Measurements from ENCODE around the gene NIPAL3.

DNA sequence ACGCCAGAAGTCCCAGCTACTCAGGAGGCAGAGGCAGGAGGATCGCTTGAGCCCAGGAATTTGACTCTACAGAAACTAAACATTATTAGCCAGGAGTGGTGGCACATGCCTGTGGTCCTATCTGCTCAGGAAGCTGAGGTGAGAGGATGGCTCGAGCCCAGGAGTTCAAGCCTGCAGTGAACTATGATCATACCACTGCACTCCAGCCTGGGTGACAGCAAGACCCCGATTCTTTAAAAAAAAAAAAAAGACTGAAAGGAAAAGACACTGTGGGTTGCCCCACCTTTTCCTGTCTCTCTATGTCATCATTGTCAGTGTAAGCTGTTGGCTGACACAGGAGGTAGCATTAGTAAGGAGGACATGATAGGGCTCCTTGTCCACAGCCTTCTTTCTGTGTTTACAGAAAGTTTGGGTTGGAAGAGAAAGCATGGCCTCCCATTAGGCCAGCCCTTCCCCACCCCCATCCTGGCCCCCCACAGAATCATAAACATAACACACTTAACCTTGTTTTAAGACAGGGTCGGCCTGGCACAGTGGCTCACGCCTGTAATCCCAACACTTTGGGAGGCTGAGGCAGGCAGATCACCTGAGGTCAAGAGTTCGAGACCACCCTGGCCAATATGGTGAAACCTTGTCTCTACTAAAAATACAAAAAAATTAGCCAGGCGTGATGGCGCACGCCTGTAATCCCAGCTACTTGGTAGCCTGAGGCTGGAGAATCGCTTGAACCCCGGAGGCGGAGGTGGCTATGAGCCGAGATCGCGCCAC, 66.4 kb downstream of the NIPAL3 start:
- no peak for TF ChIP-seq POLR2A (IDR thresholded peaks at IDR 0.05; ENCODE audit: low read depth, low read length)
- TF ChIP-seq TAF1 (IDR thresholded peaks at IDR 0.05; ENCODE audit: low read depth, low read length): no peak
- no peak for TF ChIP-seq POU2F2 (IDR thresholded peaks at IDR 0.05; ENCODE audit: low read depth, low read length)
- TF ChIP-seq POLR2AphosphoS5 (IDR thresholded peaks at IDR 0.05; ENCODE audit: low read depth, low read length): no peak
- TF ChIP-seq PAX5 (IDR thresholded peaks at IDR 0.05; ENCODE audit: insufficient read depth, low read length, severe bottlenecking): no peak

Measured in GM12891 (cell line).